GM18519 (cell line): Measurements from ENCODE around the gene STRAP.
"Not testable (repeated sequence)": the region's sequence is repeated elsewhere in the genome, so short reads cannot be mapped to it uniquely, and the experiment has no call there.

Experiments used
- ATAC-seq: cut with Tn5 transposase; IDR thresholded peaks from one replicate; pipeline ENCODE4 v1.9.1; 2021; ENCODE audit warnings: mild to moderate bottlenecking, moderate library complexity; ENCODE audit not compliant: unreplicated experiment, low FRiP score

STRAP gene

GRCh38 chr12:15868186-15868585, 14.0 kb upstream of the STRAP start:
- no peak for ATAC-seq

- ATAC-seq = no peak
Measured at GRCh38 chr12:15873556-15873955, 8.6 kb upstream of the STRAP start.

GRCh38 chr12:15874556-15875145, 7.5 kb upstream of the STRAP start:
- not testable (repeated sequence) for ATAC-seq

GRCh38 chr12:15875863-15876262, 6.3 kb upstream of the STRAP start:
- ATAC-seq = no peak

- ATAC-seq = no peak
Measured at GRCh38 chr12:15879413-15879812, 2.8 kb upstream of the STRAP start.

GRCh38 chr12:15880721-15881120, 1.5 kb upstream of the STRAP start:
- ATAC-seq = no peak

- no peak for ATAC-seq
Measured at GRCh38 chr12:15883536-15883935, 1.3 kb downstream of the STRAP start.

GRCh38 chr12:15886372-15887042, 4.3 kb downstream of the STRAP start:
- no peak for ATAC-seq

GRCh38 chr12:15887043-15887817, 5.0 kb downstream of the STRAP start:
- ATAC-seq = no peak

GRCh38 chr12:15892645-15893259, 10.6 kb downstream of the STRAP start:
- ATAC-seq = no peak

- no peak for ATAC-seq
Measured at GRCh38 chr12:15893260-15893659, 11.1 kb downstream of the STRAP start.

- no peak for ATAC-seq
Measured at GRCh38 chr12:15896867-15897266, 14.7 kb downstream of the STRAP start.

GRCh38 chr12:15897433-15897832, 15.2 kb downstream of the STRAP start:
- ATAC-seq = no peak

GRCh38 chr12:15899282-15899870, 17.2 kb downstream of the STRAP start:
- peak; percentile 44 for ATAC-seq

- ATAC-seq = no peak
Measured at GRCh38 chr12:15904378-15904920, 22.3 kb downstream of the STRAP start.

- no peak for ATAC-seq
Measured at GRCh38 chr12:15910468-15910863, 28.3 kb downstream of the STRAP start.

- peak; percentile 78 for ATAC-seq
Measured at GRCh38 chr12:15910864-15911721, 28.9 kb downstream of the STRAP start, which contains the start of gene DERA. Gene DERA, plus strand, starts transcription at chr12:15911332. Its CDS starts 52 bp downstream, at chr12:15911384.

- ATAC-seq = not testable (repeated sequence)
Measured at GRCh38 chr12:15911931-15912330, 29.7 kb downstream of the STRAP start.

GRCh38 chr12:15914131-15914530, 31.9 kb downstream of the STRAP start:
- ATAC-seq = not testable (repeated sequence)
